CD4-positive, alpha-beta T cell (primary cell): ENCODE data around the gene MEIS1. TPM values are rescaled to one million over a fixed set of nuclear protein-coding genes. Genes with fewer than 3 reads are reported as not detected.

Experiments used
- ATAC-seq: fragments of 200-7000 bp; cut with Tn5 transposase; one replicate; pipeline ENCODE4 v1.10.0; 2022; ENCODE audit warnings: mild to moderate bottlenecking; ENCODE audit not compliant: poor library complexity
- CTCF ChIA-PET: fragments of 350-600 bp; sonication (Branson Sonifier 250); formaldehyde crosslinking; loops from one replicate; lab custom pipeline; 2021; ENCODE audit warnings: antibody characterized with exemption, inconsistent platforms; lab: Charles Lee
- POLR2A ChIA-PET: fragments of 350-600 bp; sonication (Branson Sonifier 250); formaldehyde crosslinking; loops from one replicate; lab custom pipeline; 2021; ENCODE audit warnings: antibody characterized with exemption, inconsistent platforms; lab: Charles Lee
- DNase-seq, 14 experiments: peaks; one replicate each; pipeline ENCODE4 v3.0.0-alpha.2; 2013 to 2020; ENCODE audit warnings: mixed read lengths in 2 of 14
- H3K27ac ChIP-seq, 2 donors: one replicate each; pipeline versions ENCODE4 v1.5.1 to v1.7.0; 2013; ENCODE audit warnings: low read length in 2 of 2, low read depth in 1 of 2, mild to moderate bottlenecking in 1 of 2
- H3K27me3 ChIP-seq, 2 experiments: 1 replicate in 1 of 2; 2 replicates in 1 of 2; pipeline versions ENCODE4 v1.6.1 to v1.7.0; 2013; ENCODE audit warnings: low read length in 2 of 2, control low read depth in 1 of 2, mild to moderate bottlenecking in 1 of 2, moderate library complexity in 1 of 2; ENCODE audit not compliant: insufficient read depth in 2 of 2, control insufficient read depth in 1 of 2
- H3K36me3 ChIP-seq: one replicate; pipeline ENCODE4 v1.6.1; 2013; ENCODE audit warnings: low read length, control low read depth; ENCODE audit not compliant: insufficient read depth
- H3K4me1 ChIP-seq: one replicate; pipeline ENCODE4 v1.6.1; 2013; ENCODE audit warnings: low read length, control low read depth; ENCODE audit not compliant: insufficient read depth
- H3K4me3 ChIP-seq: one replicate; pipeline ENCODE4 v1.5.1; 2013; ENCODE audit warnings: mild to moderate bottlenecking, low read length, moderate library complexity
- H3K9me3 ChIP-seq, 2 experiments: 1 replicate in 1 of 2; 2 replicates in 1 of 2; pipeline versions ENCODE4 v1.6.1 to v1.7.0; 2013; ENCODE audit warnings: low read length in 2 of 2, mild to moderate bottlenecking in 2 of 2, control low read depth in 1 of 2, moderate library complexity in 1 of 2; ENCODE audit not compliant: control insufficient read depth in 1 of 2, insufficient read depth in 1 of 2
- H3K27ac Mint-ChIP-seq: one replicate; pipeline ENCODE4 v1.8.0; 2020; ENCODE audit warnings: mixed read lengths
- H3K27me3 Mint-ChIP-seq: one replicate; pipeline ENCODE4 v1.8.0; 2021; ENCODE audit warnings: mixed read lengths
- H3K36me3 Mint-ChIP-seq: one replicate; pipeline ENCODE4 v1.8.0; 2021; ENCODE audit warnings: low read depth, mixed read lengths
- H3K4me1 Mint-ChIP-seq: one replicate; pipeline ENCODE4 v1.8.0; 2021; ENCODE audit warnings: low read depth, mixed read lengths
- H3K4me3 Mint-ChIP-seq: one replicate; pipeline ENCODE4 v1.8.0; 2020; ENCODE audit warnings: mild to moderate bottlenecking, mixed read lengths
- H3K9me3 Mint-ChIP-seq: one replicate; pipeline ENCODE4 v1.8.0; 2020; ENCODE audit warnings: mixed read lengths
- intact Hi-C, 2 experiments: fragments of 100-400 bp; cut with DNase I in 1 of 2; cut with micrococcal nuclease in 1 of 2; formaldehyde crosslinking; loops; one replicate each; pipeline versions ENCODE4 v1.15.1 to v1.9.0; 2023 to 2025; cut with DNase I, micrococcal nuclease
- total RNA-seq, 174 experiments: library from RNA in 2 of 174; stranded (reverse) in 2 of 174; gene quantifications; one replicate each; pipeline ENCODE4 v1.2.3 and lab custom pipeline; 2021 to 2026
- TF ChIP-seq, protein P1 (sequence below): fragments of 200-600 bp; IDR thresholded peaks from one replicate; pipeline ENCODE4 v1.8.0; 2022; ENCODE audit warnings: antibody characterized with exemption, mild to moderate bottlenecking

The MEIS1 gene
- total RNA-seq, 2 experiments from 2014 or later: not detected

GRCh38 chr2:66555501-66556324 is 120.8 kb downstream of the MEIS1 start:
- no peak for ATAC-seq
- H3K36me3 Mint-ChIP-seq: no peaks in the 10 kb centered on the region
- intact Hi-C loops: no loop called here
- TF ChIP-seq, protein P1, sequence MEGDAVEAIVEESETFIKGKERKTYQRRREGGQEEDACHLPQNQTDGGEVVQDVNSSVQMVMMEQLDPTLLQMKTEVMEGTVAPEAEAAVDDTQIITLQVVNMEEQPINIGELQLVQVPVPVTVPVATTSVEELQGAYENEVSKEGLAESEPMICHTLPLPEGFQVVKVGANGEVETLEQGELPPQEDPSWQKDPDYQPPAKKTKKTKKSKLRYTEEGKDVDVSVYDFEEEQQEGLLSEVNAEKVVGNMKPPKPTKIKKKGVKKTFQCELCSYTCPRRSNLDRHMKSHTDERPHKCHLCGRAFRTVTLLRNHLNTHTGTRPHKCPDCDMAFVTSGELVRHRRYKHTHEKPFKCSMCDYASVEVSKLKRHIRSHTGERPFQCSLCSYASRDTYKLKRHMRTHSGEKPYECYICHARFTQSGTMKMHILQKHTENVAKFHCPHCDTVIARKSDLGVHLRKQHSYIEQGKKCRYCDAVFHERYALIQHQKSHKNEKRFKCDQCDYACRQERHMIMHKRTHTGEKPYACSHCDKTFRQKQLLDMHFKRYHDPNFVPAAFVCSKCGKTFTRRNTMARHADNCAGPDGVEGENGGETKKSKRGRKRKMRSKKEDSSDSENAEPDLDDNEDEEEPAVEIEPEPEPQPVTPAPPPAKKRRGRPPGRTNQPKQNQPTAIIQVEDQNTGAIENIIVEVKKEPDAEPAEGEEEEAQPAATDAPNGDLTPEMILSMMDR: no peak
- H3K27me3 Mint-ChIP-seq: peaks cover 3% of the 10 kb centered on the region
- DNase-seq: no peak
- no peak overlapping the region for H3K4me3 Mint-ChIP-seq
- Histone ChIP-seq H3K9me3 (peaks cover 0 to 5% of the 10 kb centered on the region in 2 experiments), H3K4me3 (no peak overlapping the region), H3K27me3 (no peaks in the 10 kb centered on the region), H3K36me3 (no peaks in the 10 kb centered on the region), H3K27ac (no peak overlapping the region), H3K4me1 (no peaks in the 10 kb centered on the region)
- ChIA-PET POLR2A (interaction anchor here (0.5 kb wide), 1 partner anchor 337 kb away, joined by 4 read pairs; no protein-coding TSS in a partner anchor), CTCF (no interaction called here)
- H3K9me3 Mint-ChIP-seq: no peaks in the 10 kb centered on the region
- H3K27ac Mint-ChIP-seq: no peak overlapping the region
- no peaks in the 10 kb centered on the region for H3K4me1 Mint-ChIP-seq

- TF ChIP-seq, protein P1: no peak
- H3K27me3 ChIP-seq: no peaks in the 10 kb centered on the region
- intact Hi-C loops: no loop called here
- Mint-ChIP-seq H3K36me3 (no peaks in the 10 kb centered on the region), H3K4me1 (no peaks in the 10 kb centered on the region), H3K4me3 (no peak overlapping the region), H3K27me3 (peaks cover 7% of the 10 kb centered on the region), H3K27ac (no peak overlapping the region), H3K9me3 (no peaks in the 10 kb centered on the region)
- peaks cover 0 to 5% of the 10 kb centered on the region in 2 experiments for H3K9me3 ChIP-seq
- CTCF ChIA-PET: interaction anchor here (0.7 kb wide), 1 partner anchor 23 kb away, joined by 6 read pairs; no protein-coding TSS in a partner anchor
- H3K36me3 ChIP-seq: no peaks in the 10 kb centered on the region
- POLR2A ChIA-PET: no interaction called here
- H3K4me3 ChIP-seq: no peak overlapping the region
- no peak overlapping the region for H3K27ac ChIP-seq
- DNase-seq (no peak), ATAC-seq (no peak)
- no peaks in the 10 kb centered on the region for H3K4me1 ChIP-seq
These were observed 124.7 kb downstream of the MEIS1 start for GRCh38 chr2:66559672-66560071.

DNA sequence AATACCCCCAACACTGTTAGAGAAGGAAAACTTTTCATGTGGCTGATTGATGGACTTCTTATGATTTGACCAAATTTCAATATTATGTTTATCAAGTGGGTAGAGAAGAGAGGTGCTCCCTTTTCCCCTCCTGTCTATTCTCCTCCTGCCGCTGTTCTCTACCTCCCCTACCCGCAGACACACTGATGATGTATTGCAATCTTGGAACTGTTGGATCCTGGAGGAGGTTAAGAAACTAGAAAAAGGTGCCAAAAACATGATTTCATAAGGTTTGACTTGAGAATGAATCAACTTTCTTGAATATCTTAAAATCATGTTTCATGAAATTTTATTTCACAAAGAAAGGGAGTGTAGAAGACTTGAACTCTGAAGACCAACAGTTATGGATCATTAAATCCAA is 125.8 kb downstream of the MEIS1 start:
- Histone ChIP-seq H3K4me3 (no peak overlapping the region), H3K4me1 (no peaks in the 10 kb centered on the region), H3K36me3 (no peaks in the 10 kb centered on the region), H3K9me3 (peaks cover 0 to 5% of the 10 kb centered on the region in 2 experiments), H3K27me3 (no peaks in the 10 kb centered on the region), H3K27ac (no peak overlapping the region)
- TF ChIP-seq, protein P1: no peak
- no peaks in the 10 kb centered on the region for H3K9me3 Mint-ChIP-seq
- no peak overlapping the region for H3K4me3 Mint-ChIP-seq
- no peaks in the 10 kb centered on the region for H3K4me1 Mint-ChIP-seq
- no peak for DNase-seq
- H3K27ac Mint-ChIP-seq: no peak overlapping the region
- CTCF ChIA-PET: no interaction called here
- POLR2A ChIA-PET: no interaction called here
- intact Hi-C loops: no loop called here
- no peak for ATAC-seq
- H3K36me3 Mint-ChIP-seq: no peaks in the 10 kb centered on the region
- H3K27me3 Mint-ChIP-seq: peaks cover 11% of the 10 kb centered on the region
